Activated T-helper 2 cell treated with anti-CD3 and anti-CD28 coated beads, Interferon-gamma antibody, Interleukin-2, Interleukin-4, amounts not matched to agents 10 μg/mL and 5 μg/mL and 100 μg/mL, durations not matched to agents 14 hours and 24 hours and 36 hours (primary cell): ENCODE measurements around the gene TNS3. TPM values are rescaled to one million over a fixed set of nuclear protein-coding genes. Genes with fewer than 3 reads are reported as not detected.

ENCODE experiments used
- DNase-seq: peaks from one replicate; pipeline ENCODE4 v3.0.0; 2021; ENCODE audit warnings: low spot score
- H3K27ac Mint-ChIP-seq: one replicate; pipeline ENCODE4 v1.8.0; 2021; ENCODE audit warnings: mixed read lengths
- H3K27me3 Mint-ChIP-seq: one replicate; pipeline ENCODE4 v1.8.0; 2021; ENCODE audit warnings: low read depth, mixed read lengths
- H3K36me3 Mint-ChIP-seq: one replicate; pipeline ENCODE4 v1.8.0; 2021; ENCODE audit warnings: low read depth, mixed read lengths
- H3K4me1 Mint-ChIP-seq: one replicate; pipeline ENCODE4 v1.8.0; 2021; ENCODE audit warnings: low read depth, mixed read lengths
- H3K4me3 Mint-ChIP-seq: one replicate; pipeline ENCODE4 v1.8.0; 2021; ENCODE audit warnings: low read depth, mild to moderate bottlenecking, moderate library complexity, mixed read lengths
- H3K9me3 Mint-ChIP-seq: one replicate; pipeline ENCODE4 v1.8.0; 2021; ENCODE audit warnings: mixed read lengths
- intact Hi-C: fragments of 100-400 bp; cut with micrococcal nuclease; formaldehyde crosslinking; loops from one replicate; pipeline ENCODE4 v1.15.1; 2023
- total RNA-seq: library from RNA; stranded (reverse); gene quantifications from 2 replicates; pipeline ENCODE4 v1.2.3, GENCODE V29; 2022

Gene TNS3
- total RNA-seq, 1 donor from 2014 or later, result 5.3 TPM

DNA sequence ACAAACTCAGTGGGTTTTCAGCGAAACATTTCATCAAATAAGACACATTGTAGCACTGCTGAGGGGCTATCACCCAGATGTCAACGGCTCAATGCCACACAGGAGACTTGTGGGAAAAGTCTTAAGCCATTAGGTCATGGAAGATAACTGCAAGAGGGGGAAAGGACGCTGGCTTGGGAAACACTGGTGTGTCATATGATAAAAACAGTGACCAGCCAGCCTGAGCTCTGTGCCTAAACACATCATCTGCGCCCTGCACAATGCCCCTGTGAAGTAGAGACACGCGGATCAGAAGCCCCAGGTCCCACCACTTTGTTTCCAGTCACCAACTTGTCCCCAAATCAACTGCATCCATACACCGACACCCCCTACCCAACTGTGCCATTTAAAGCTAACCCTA is 116.7 kb downstream of the TNS3 start:
- H3K4me1 Mint-ChIP-seq, result no peaks in the 10 kb centered on the region
- no peaks in the 10 kb centered on the region for H3K27me3 Mint-ChIP-seq
- no peak overlapping the region for H3K4me3 Mint-ChIP-seq
- H3K27ac Mint-ChIP-seq, result no peak overlapping the region
- intact Hi-C loops, result no loop called here
- H3K9me3 Mint-ChIP-seq, result no peaks in the 10 kb centered on the region
- no peak for DNase-seq
- H3K36me3 Mint-ChIP-seq, result no peaks in the 10 kb centered on the region

DNA sequence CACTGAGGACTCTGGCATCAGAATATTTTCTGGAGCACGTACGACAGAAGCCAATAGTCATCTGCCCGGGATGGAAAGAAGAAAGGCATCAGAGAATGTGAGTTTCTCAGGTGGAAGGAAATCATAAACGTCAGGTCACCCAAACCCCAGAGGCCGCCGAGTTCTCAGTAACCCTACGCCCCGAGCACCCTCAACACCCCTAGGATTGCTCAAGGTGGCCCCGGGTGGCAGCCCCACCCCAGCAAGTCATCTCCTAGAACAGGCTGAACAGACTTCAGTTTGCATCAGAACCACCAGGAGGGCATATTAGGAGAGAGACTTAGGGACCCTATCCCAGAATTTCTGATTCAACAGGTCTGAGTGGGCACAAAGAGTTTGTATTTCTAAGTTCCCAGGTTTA is 117.6 kb downstream of the TNS3 start:
- intact Hi-C loops, result no loop called here
- no peaks in the 10 kb centered on the region for H3K36me3 Mint-ChIP-seq
- DNase-seq, result no peak
- no peaks in the 10 kb centered on the region for H3K4me1 Mint-ChIP-seq
- no peak overlapping the region for H3K27ac Mint-ChIP-seq
- H3K9me3 Mint-ChIP-seq, result no peaks in the 10 kb centered on the region
- no peaks in the 10 kb centered on the region for H3K27me3 Mint-ChIP-seq
- no peak overlapping the region for H3K4me3 Mint-ChIP-seq

- intact Hi-C loops, result no loop called here
- Mint-ChIP-seq H3K27me3 (no peaks in the 10 kb centered on the region), H3K9me3 (no peaks in the 10 kb centered on the region), H3K4me3 (no peak overlapping the region), H3K36me3 (no peaks in the 10 kb centered on the region), H3K4me1 (peaks cover 1% of the 10 kb centered on the region), H3K27ac (no peak overlapping the region)
- DNase-seq, result no peak
Measured at GRCh38 chr7:47461746-47462145, 120.2 kb downstream of the TNS3 start.

- Mint-ChIP-seq H3K36me3 (no peaks in the 10 kb centered on the region), H3K27me3 (no peaks in the 10 kb centered on the region), H3K4me3 (no peak overlapping the region), H3K9me3 (no peaks in the 10 kb centered on the region), H3K27ac (no peak overlapping the region), H3K4me1 (peaks cover 1% of the 10 kb centered on the region)
- no peak for DNase-seq
- intact Hi-C loops, result no loop called here
Measured at GRCh38 chr7:47461161-47461560, 120.8 kb downstream of the TNS3 start.

- intact Hi-C loops, result no loop called here
- H3K36me3 Mint-ChIP-seq, result no peaks in the 10 kb centered on the region
- no peaks in the 10 kb centered on the region for H3K9me3 Mint-ChIP-seq
- H3K4me3 Mint-ChIP-seq, result no peak overlapping the region
- no peak for DNase-seq
- no peak overlapping the region for H3K27ac Mint-ChIP-seq
- H3K27me3 Mint-ChIP-seq, result no peaks in the 10 kb centered on the region
- H3K4me1 Mint-ChIP-seq, result peaks cover 1% of the 10 kb centered on the region
Measured at GRCh38 chr7:47460251-47460989, 121.5 kb downstream of the TNS3 start.

DNA sequence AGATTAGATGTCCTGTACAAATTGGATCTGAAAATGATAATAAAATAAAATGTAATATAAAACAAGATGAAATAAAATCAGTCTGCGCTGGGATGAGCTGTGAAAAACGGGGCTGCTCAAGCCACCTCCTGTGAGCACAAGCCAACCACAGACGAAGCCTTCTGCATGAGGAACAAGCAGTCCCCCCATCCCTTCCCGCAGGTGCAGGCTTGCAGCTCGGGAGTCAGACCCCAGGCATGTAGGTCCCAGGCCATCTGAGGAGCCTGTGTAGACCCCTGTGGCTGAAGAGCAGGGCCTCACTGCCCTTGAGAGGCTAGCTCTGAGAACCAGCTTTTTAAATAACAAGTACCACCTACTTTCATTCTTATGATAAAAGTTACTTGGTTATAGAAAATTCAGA is 123.4 kb downstream of the TNS3 start:
- H3K27me3 Mint-ChIP-seq, result no peaks in the 10 kb centered on the region
- H3K4me3 Mint-ChIP-seq, result no peak overlapping the region
- no peak for DNase-seq
- H3K36me3 Mint-ChIP-seq, result no peaks in the 10 kb centered on the region
- H3K9me3 Mint-ChIP-seq, result no peaks in the 10 kb centered on the region
- peaks cover 3% of the 10 kb centered on the region for H3K4me1 Mint-ChIP-seq
- intact Hi-C loops, result no loop called here
- no peak overlapping the region for H3K27ac Mint-ChIP-seq

DNA sequence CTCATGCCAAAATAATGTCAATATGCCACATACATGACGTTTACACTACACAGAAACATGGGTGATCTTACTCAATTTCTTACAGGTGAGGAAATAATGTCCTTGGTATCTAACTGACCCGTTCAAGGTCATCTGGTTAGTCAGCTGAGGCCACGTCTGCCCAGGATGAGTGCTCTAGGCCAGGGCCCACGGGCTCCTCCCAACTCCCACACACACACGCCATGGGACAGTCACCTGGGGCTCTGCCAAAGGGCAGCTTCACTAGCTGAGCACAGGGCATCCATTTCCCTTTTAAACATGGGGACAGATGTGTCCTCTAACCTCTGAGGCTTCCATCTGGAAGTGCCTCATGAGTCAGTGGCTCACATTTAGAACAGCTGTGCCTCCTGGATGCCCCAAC is 123.9 kb downstream of the TNS3 start:
- H3K27ac Mint-ChIP-seq, result no peak overlapping the region
- H3K27me3 Mint-ChIP-seq, result no peaks in the 10 kb centered on the region
- no peak for DNase-seq
- H3K36me3 Mint-ChIP-seq, result no peaks in the 10 kb centered on the region
- no peaks in the 10 kb centered on the region for H3K9me3 Mint-ChIP-seq
- intact Hi-C loops, result no loop called here
- H3K4me1 Mint-ChIP-seq, result peaks cover 3% of the 10 kb centered on the region
- H3K4me3 Mint-ChIP-seq, result no peak overlapping the region

DNA sequence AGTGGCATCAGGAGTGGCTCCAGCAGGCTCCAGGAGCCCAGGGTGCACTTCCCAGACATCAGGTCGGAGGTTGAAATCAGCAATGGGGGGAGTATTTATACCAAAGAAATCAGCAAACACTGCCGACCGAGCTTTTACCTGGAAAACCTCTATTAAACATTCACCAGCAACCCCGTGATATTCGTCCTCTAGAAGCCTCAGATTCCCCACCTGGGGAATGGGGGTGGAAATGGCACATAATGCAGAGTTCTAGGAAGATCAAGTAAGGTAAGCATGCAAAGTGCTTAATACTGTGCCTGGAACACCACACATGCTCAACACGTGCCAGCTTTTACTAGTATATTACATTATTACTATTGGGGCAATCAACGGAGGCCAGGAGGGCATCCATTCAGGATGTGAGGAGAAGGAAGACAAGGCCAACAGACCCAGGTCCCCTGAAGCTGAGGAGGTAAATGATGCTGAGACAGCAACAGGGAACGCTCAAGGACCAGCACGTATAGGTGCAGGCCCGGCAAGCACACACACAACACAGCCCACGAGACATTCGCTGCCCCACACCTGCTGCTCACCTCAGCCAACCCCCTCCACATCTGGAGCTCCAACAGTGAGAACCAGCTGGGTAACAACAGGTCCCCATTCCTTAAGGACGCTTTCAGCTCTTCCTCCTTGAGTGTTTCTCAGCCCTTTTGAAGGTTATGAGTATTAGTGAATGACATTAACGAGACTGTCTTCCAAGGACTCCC is 125.5 kb downstream of the TNS3 start:
- Mint-ChIP-seq H3K36me3 (no peaks in the 10 kb centered on the region), H3K27ac (no peak overlapping the region), H3K4me1 (peaks cover 3% of the 10 kb centered on the region), H3K9me3 (no peaks in the 10 kb centered on the region), H3K27me3 (no peaks in the 10 kb centered on the region), H3K4me3 (no peak overlapping the region)
- intact Hi-C loops, result no loop called here
- DNase-seq, result no peak

GRCh38 chr7:47455872-47456185 is 126.1 kb downstream of the TNS3 start:
- intact Hi-C loops, result no loop called here
- no peak overlapping the region for H3K27ac Mint-ChIP-seq
- H3K4me1 Mint-ChIP-seq, result peaks cover 3% of the 10 kb centered on the region
- H3K9me3 Mint-ChIP-seq, result no peaks in the 10 kb centered on the region
- no peak for DNase-seq
- no peak overlapping the region for H3K4me3 Mint-ChIP-seq
- H3K36me3 Mint-ChIP-seq, result no peaks in the 10 kb centered on the region
- no peaks in the 10 kb centered on the region for H3K27me3 Mint-ChIP-seq

GRCh38 chr7:47454974-47455871 is 126.7 kb downstream of the TNS3 start:
- intact Hi-C loops, result no loop called here
- no peaks in the 10 kb centered on the region for H3K36me3 Mint-ChIP-seq
- peaks cover 3% of the 10 kb centered on the region for H3K4me1 Mint-ChIP-seq
- DNase-seq, result no peak
- H3K4me3 Mint-ChIP-seq, result no peak overlapping the region
- no peak overlapping the region for H3K27ac Mint-ChIP-seq
- no peaks in the 10 kb centered on the region for H3K27me3 Mint-ChIP-seq
- H3K9me3 Mint-ChIP-seq, result no peaks in the 10 kb centered on the region

GRCh38 chr7:47454069-47454973 is 127.6 kb downstream of the TNS3 start:
- Mint-ChIP-seq H3K27ac (no peak overlapping the region), H3K27me3 (no peaks in the 10 kb centered on the region), H3K36me3 (no peaks in the 10 kb centered on the region), H3K9me3 (no peaks in the 10 kb centered on the region), H3K4me1 (peaks cover 3% of the 10 kb centered on the region), H3K4me3 (no peak overlapping the region)
- DNase-seq, result no peak
- intact Hi-C loops, result no loop called here
